ES-I3 (cell line): Measurements from ENCODE around the gene ABCB9.

Source experiments
- H3K36me3 ChIP-seq: 2 replicates; pipeline ENCODE4 v1.6.1; 2013; ENCODE audit warnings: mild to moderate bottlenecking, low read length, control low read depth, moderate library complexity; ENCODE audit not compliant: insufficient read depth
- H3K4me1 ChIP-seq: 2 replicates; pipeline ENCODE4 v1.6.1; 2013; ENCODE audit warnings: mild to moderate bottlenecking, control low read depth, low read length; ENCODE audit not compliant: insufficient read depth
- H3K9ac ChIP-seq: 2 replicates; pipeline ENCODE4 v1.6.1; 2013; ENCODE audit warnings: low read depth, mild to moderate bottlenecking, low read length, moderate library complexity
- H3K9me3 ChIP-seq: 2 replicates; pipeline ENCODE4 v1.6.1; 2013; ENCODE audit warnings: mild to moderate bottlenecking, low read length, moderate library complexity; ENCODE audit not compliant: control insufficient read depth, insufficient read depth

The ABCB9 gene

GRCh38 chr12:122999196-122999946 is 33.1 kb upstream of the ABCB9 start:
- H3K9ac ChIP-seq: no peak overlapping the region
- H3K36me3 ChIP-seq: no peaks in the 10 kb centered on the region
- H3K9me3 ChIP-seq: no peaks in the 10 kb centered on the region
- H3K4me1 ChIP-seq: no peaks in the 10 kb centered on the region

- no peaks in the 10 kb centered on the region for H3K36me3 ChIP-seq
- no peak overlapping the region for H3K9ac ChIP-seq
Observed at GRCh38 chr12:122998316-122998715, 32.1 kb upstream of the ABCB9 start.

GRCh38 chr12:122997343-122998250 is 31.3 kb upstream of the ABCB9 start:
- H3K4me1 ChIP-seq: no peaks in the 10 kb centered on the region
- no peak overlapping the region for H3K9ac ChIP-seq
- no peaks in the 10 kb centered on the region for H3K9me3 ChIP-seq
- H3K36me3 ChIP-seq: no peaks in the 10 kb centered on the region

More at GRCh38 chr12:122998316-122998715, 32.1 kb upstream of the ABCB9 start:
- H3K4me1 ChIP-seq: no peaks in the 10 kb centered on the region
- no peaks in the 10 kb centered on the region for H3K9me3 ChIP-seq

- Histone ChIP-seq H3K9ac (no peak overlapping the region), H3K36me3 (no peaks in the 10 kb centered on the region), H3K4me1 (no peaks in the 10 kb centered on the region), H3K9me3 (no peaks in the 10 kb centered on the region)
Observed at GRCh38 chr12:122996621-122997342, 30.5 kb upstream of the ABCB9 start.

- Histone ChIP-seq H3K9me3 (no peaks in the 10 kb centered on the region), H3K36me3 (no peaks in the 10 kb centered on the region), H3K9ac (no peak overlapping the region), H3K4me1 (no peaks in the 10 kb centered on the region)
Observed at GRCh38 chr12:122996188-122996601, 29.9 kb upstream of the ABCB9 start.

GRCh38 chr12:122995503-122996187 is 29.4 kb upstream of the ABCB9 start:
- no peaks in the 10 kb centered on the region for H3K36me3 ChIP-seq
- H3K4me1 ChIP-seq: no peaks in the 10 kb centered on the region
- H3K9me3 ChIP-seq: no peaks in the 10 kb centered on the region
- H3K9ac ChIP-seq: no peak overlapping the region

GRCh38 chr12:122994781-122995502 is 28.7 kb upstream of the ABCB9 start:
- Histone ChIP-seq H3K36me3 (no peaks in the 10 kb centered on the region), H3K9ac (no peak overlapping the region), H3K4me1 (no peaks in the 10 kb centered on the region), H3K9me3 (no peaks in the 10 kb centered on the region)

- Histone ChIP-seq H3K4me1 (no peaks in the 10 kb centered on the region), H3K9me3 (no peaks in the 10 kb centered on the region), H3K9ac (no peak overlapping the region), H3K36me3 (no peaks in the 10 kb centered on the region)
Observed at GRCh38 chr12:122994140-122994675, 27.9 kb upstream of the ABCB9 start.

- H3K9me3 ChIP-seq: no peaks in the 10 kb centered on the region
- H3K4me1 ChIP-seq: no peaks in the 10 kb centered on the region
- no peak overlapping the region for H3K9ac ChIP-seq
- H3K36me3 ChIP-seq: no peaks in the 10 kb centered on the region
Observed at GRCh38 chr12:122992386-122992785, 26.1 kb upstream of the ABCB9 start.

GRCh38 chr12:122991623-122992275 is 25.5 kb upstream of the ABCB9 start:
- no peak overlapping the region for H3K9ac ChIP-seq

GRCh38 chr12:122990961-122991622 is 24.8 kb upstream of the ABCB9 start:
- H3K9ac ChIP-seq: no peak overlapping the region
- H3K9me3 ChIP-seq: no peaks in the 10 kb centered on the region
- no peaks in the 10 kb centered on the region; the same call in 1 of the 2 replicates for H3K36me3 ChIP-seq
- no peaks in the 10 kb centered on the region for H3K4me1 ChIP-seq

More at GRCh38 chr12:122991623-122992275, 25.5 kb upstream of the ABCB9 start:
- Histone ChIP-seq H3K36me3 (no peaks in the 10 kb centered on the region; the same call in 1 of the 2 replicates), H3K4me1 (no peaks in the 10 kb centered on the region), H3K9me3 (no peaks in the 10 kb centered on the region)

- H3K36me3 ChIP-seq: no peaks in the 10 kb centered on the region; the same call in 1 of the 2 replicates
- H3K4me1 ChIP-seq: no peaks in the 10 kb centered on the region
- no peak overlapping the region for H3K9ac ChIP-seq
- no peaks in the 10 kb centered on the region for H3K9me3 ChIP-seq
Observed at GRCh38 chr12:122990561-122990960, 24.3 kb upstream of the ABCB9 start.
